ENCODE results near the gene CRLF1. TPM values are rescaled to one million over a fixed set of nuclear protein-coding genes. Genes with fewer than 3 reads are reported as not detected.

CRLF1 gene
- total RNA-seq, 4 donors from 2014 or later, result 21.2 to 65.5 (median 47.9) TPM

DNA sequence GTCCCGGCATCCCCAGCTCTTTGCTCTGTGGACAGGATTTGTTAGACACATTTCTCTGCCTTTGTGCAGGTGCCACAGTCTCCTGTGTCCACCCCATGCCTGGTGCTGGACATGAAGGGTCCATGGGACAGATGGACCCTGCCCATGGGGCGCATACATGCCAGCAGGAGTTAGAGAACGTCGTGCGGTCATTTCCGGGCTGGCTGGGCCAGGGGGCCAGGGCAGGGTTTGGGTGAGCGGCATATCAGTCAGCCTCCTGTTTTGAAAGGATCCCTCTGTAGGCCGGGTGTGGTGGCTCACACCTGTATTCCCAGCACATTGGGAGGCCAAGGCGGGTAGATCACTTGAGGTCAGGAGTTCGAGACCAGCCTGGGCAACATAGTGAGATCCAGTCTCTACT, 41.2 kb upstream of the CRLF1 start:
- no peaks in the 10 kb centered on the region for H3K36me3 ChIP-seq
- H3K4me1 ChIP-seq, result peaks cover 50% of the 10 kb centered on the region
- DNase-seq (ENCODE audit: low spot score in 2 of 2), result no peak
- H3K4me3 ChIP-seq, result no peak overlapping the region
- no peak for TF ChIP-seq POLR2A (IDR thresholded peaks at IDR 0.05)
- no peak for TF ChIP-seq EP300 (IDR thresholded peaks at IDR 0.05)
- TF ChIP-seq, protein P1, sequence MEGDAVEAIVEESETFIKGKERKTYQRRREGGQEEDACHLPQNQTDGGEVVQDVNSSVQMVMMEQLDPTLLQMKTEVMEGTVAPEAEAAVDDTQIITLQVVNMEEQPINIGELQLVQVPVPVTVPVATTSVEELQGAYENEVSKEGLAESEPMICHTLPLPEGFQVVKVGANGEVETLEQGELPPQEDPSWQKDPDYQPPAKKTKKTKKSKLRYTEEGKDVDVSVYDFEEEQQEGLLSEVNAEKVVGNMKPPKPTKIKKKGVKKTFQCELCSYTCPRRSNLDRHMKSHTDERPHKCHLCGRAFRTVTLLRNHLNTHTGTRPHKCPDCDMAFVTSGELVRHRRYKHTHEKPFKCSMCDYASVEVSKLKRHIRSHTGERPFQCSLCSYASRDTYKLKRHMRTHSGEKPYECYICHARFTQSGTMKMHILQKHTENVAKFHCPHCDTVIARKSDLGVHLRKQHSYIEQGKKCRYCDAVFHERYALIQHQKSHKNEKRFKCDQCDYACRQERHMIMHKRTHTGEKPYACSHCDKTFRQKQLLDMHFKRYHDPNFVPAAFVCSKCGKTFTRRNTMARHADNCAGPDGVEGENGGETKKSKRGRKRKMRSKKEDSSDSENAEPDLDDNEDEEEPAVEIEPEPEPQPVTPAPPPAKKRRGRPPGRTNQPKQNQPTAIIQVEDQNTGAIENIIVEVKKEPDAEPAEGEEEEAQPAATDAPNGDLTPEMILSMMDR (IDR thresholded peaks at IDR 0.05), result no peak
- TF ChIP-seq POLR2AphosphoS5 (IDR thresholded peaks at IDR 0.05), result no peak
- no peaks in the 10 kb centered on the region for H3K27me3 ChIP-seq
- no peaks in the 10 kb centered on the region for H3K9me3 ChIP-seq
- H3K27ac ChIP-seq, result no peak overlapping the region
- 97% methylated on average over 10 of the region's 10 CpGs for WGBS

DNA sequence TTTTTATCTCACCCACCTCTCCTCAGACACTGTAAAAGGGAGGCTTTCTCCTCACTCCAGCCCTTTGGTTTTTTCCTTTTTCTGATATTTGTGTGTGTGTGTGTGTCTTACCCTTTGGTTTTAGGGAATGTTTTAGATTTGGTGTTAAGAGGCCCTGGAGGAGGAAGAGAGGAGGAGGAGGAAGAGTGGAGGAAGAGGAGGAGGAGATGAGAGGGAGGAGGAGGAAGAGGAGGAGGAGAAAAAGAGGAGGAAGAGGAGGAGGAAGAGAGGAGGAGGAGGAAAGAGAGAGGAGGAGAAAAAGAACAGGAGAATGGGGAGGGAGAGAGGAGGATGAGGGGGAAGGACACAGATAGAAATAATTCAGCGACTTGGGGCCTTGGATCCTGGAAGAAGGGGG, 40.8 kb upstream of the CRLF1 start:
- Histone ChIP-seq H3K36me3 (no peaks in the 10 kb centered on the region), H3K9me3 (no peaks in the 10 kb centered on the region), H3K4me1 (peaks cover 50% of the 10 kb centered on the region), H3K27me3 (no peaks in the 10 kb centered on the region), H3K27ac (no peak overlapping the region), H3K4me3 (no peak overlapping the region)
- 100% methylated on average over 1 of the region's 1 CpG for WGBS
- TF ChIP-seq POLR2AphosphoS5 (IDR thresholded peaks at IDR 0.05) (no peak), POLR2A (IDR thresholded peaks at IDR 0.05) (no peak), EP300 (IDR thresholded peaks at IDR 0.05) (no peak)
- TF ChIP-seq, protein P1 (IDR thresholded peaks at IDR 0.05), result no peak
- no peak for DNase-seq (ENCODE audit: low spot score in 2 of 2)

DNA sequence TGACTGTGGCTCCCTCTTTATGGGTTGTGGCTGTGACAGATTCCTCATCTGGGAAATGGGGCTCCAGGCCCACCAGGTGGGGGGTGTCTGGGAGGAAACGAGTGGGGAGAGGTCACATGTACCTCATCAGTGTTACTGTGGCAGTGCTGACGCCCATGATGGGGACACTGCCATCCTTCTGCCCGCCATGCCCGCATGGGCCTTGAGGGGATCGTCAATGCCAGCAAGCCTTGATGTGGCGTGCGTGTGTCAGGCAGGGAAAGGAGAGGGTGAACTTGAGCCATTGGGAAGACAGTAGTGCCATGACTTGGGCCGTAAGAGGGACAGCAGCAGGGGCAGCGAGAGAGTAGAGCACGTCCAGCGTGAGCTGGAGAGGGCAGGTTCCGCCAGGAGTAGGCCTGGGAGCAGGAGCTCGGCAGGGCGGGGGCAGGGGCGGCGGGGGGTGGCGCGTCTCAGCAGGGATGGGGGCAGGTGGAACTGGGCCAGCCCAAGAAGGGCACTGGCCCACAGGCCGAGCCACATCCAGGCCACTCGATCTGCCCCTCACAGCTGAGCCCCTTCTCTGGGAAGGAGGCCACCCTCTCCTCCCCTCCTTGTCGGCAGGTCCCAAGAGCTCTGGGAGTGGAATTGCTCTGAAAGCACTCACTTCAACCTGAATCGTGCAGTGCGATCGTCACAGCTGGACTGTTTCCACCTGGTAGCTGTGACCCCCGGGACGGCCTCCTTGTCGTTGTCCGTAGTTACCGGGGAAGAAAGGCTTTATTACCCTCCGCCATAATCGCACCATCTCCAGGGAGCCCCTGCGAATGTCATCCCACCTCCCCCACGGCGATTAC, 40.2 kb upstream of the CRLF1 start:
- DNase-seq (ENCODE audit: low spot score in 2 of 2), result no peak
- Histone ChIP-seq H3K4me1 (peaks cover 47% of the 10 kb centered on the region), H3K9me3 (no peaks in the 10 kb centered on the region), H3K27ac (no peak overlapping the region), H3K27me3 (no peaks in the 10 kb centered on the region), H3K36me3 (no peaks in the 10 kb centered on the region), H3K4me3 (no peak overlapping the region)
- 93% methylated on average over 26 of the region's 34 CpGs for WGBS
- TF ChIP-seq EP300 (IDR thresholded peaks at IDR 0.05) (no peak), POLR2A (IDR thresholded peaks at IDR 0.05) (no peak), POLR2AphosphoS5 (IDR thresholded peaks at IDR 0.05) (no peak)
- TF ChIP-seq, protein P1 (IDR thresholded peaks at IDR 0.05), result no peak

DNA sequence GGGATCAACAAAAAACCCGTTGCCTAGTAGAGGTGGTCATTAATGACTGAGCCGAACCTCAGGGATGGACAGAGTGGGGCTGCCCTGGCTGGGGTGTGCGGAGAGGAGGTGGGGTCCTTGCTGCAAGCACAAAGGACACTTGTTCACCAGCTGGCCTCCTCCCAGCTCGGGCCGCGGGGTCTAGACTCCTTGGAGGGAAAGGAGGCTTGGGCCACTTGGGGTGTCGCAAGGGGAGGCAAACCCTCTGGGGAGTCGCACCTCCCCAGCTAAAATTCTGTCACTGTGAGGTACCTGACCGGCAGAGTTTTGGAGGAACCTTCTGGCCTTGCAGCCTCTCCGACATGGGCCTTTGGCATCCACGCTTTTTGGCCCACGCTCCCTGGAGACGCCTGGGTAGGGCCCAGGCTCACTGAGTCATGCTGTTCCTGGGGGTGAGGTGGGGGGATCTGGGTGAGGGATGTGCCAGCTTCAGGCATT, 38.5 kb upstream of the CRLF1 start:
- Histone ChIP-seq H3K27me3 (no peaks in the 10 kb centered on the region), H3K4me1 (peaks cover 34% of the 10 kb centered on the region), H3K4me3 (peak overlapping the region; percentile 26), H3K9me3 (no peaks in the 10 kb centered on the region), H3K36me3 (no peaks in the 10 kb centered on the region), H3K27ac (peak overlapping the region; percentile 34)
- TF ChIP-seq POLR2AphosphoS5 (IDR thresholded peaks at IDR 0.05), result no peak
- no peak for DNase-seq (ENCODE audit: low spot score in 2 of 2)
- 61% methylated on average over 11 of the region's 13 CpGs for WGBS

DNA sequence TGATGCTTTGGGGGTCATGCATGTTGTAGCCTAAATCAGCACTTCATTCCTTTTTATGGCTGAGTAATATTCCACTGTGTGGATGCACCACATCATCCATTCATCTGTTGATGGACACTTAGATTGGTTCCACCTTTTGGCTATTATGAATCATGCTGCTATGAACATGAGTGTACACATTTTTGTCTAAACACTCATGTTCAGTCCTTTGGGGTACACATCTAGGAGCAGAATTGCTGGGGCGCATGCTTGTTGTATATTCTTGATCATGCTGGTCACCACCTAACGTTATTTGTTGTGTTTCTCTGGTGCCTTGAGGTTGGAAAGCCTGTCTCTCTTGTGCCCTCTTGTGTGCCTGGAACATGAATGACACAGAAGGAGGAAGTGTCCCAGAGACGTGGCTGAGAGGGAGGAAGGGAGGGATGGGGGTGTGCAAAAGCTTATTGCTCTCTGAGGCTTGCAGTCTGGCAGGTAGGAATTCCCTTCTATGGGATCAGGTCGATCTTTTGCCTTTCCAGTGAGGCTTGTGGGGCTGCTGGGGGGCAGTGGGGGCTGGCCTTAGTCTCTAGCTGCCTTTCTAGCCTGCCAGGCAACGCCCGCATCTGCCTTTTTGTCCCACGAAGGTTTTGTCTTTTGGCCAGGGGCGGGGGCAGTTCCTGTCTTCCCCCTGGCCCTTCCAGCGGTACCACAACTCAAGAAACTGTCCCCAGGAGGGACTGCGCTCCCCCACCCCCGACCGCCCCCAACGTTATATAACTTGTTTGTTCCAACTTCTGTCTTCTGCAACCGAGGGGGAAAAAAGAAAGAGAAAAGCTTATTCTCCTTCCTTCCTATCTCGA, 37.8 kb upstream of the CRLF1 start:
- no peak for TF ChIP-seq POLR2A (IDR thresholded peaks at IDR 0.05)
- TF ChIP-seq, protein P1 (IDR thresholded peaks at IDR 0.05), result no peak
- TF ChIP-seq EP300 (IDR thresholded peaks at IDR 0.05), result no peak
- TF ChIP-seq POLR2AphosphoS5 (IDR thresholded peaks at IDR 0.05), result no peak
- WGBS, result 58% methylated on average over 15 of the region's 15 CpGs
- H3K27me3 ChIP-seq, result no peaks in the 10 kb centered on the region
- peak overlapping the region; percentile 26 for H3K4me3 ChIP-seq
- DNase-seq (ENCODE audit: low spot score in 2 of 2), result no peak
- no peaks in the 10 kb centered on the region for H3K36me3 ChIP-seq
- H3K27ac ChIP-seq, result peak overlapping the region; percentile 34
- H3K9me3 ChIP-seq, result no peaks in the 10 kb centered on the region
- H3K4me1 ChIP-seq, result peaks cover 27% of the 10 kb centered on the region
